WTC11 (cell line): ENCODE data around the gene SLC2A9. TPM values are rescaled to one million over a fixed set of nuclear protein-coding genes. Genes with fewer than 3 reads are reported as not detected.

Source experiments
- ATAC-seq: fragments of 200-7000 bp; cut with Tn5 transposase; 2 replicates; pipeline ENCODE4 v1.10.0; 2021; ENCODE audit warnings: mild to moderate bottlenecking, moderate library complexity
- CTCF ChIA-PET: fragments of 300-600 bp; sonication (Branson Sonifier 250); formaldehyde crosslinking; loops from one replicate; lab custom pipeline; 2021; ENCODE audit warnings: antibody characterized with exemption; lab: Charles Lee
- POLR2A ChIA-PET: fragments of 350-600 bp; sonication (Branson Sonifier 250); formaldehyde crosslinking; loops from one replicate; lab custom pipeline; 2021; ENCODE audit warnings: antibody characterized with exemption; lab: Charles Lee
- DNase-seq: peaks from one replicate; pipeline ENCODE4 v3.0.0; 2021; ENCODE audit warnings: low spot score
- H3K27ac Mint-ChIP-seq: 2 replicates; pipeline ENCODE4 v1.8.0; 2021; ENCODE audit warnings: mixed read lengths
- H3K27me3 Mint-ChIP-seq: 2 replicates; pipeline ENCODE4 v1.8.0; 2021; ENCODE audit warnings: low read depth, mild to moderate bottlenecking, moderate library complexity, mixed read lengths
- H3K36me3 Mint-ChIP-seq: 2 replicates; pipeline ENCODE4 v1.8.0; 2021; ENCODE audit warnings: mixed read lengths
- H3K4me1 Mint-ChIP-seq: 2 replicates; pipeline ENCODE4 v1.8.0; 2022; ENCODE audit warnings: mixed read lengths
- H3K4me3 Mint-ChIP-seq: 2 replicates; pipeline ENCODE4 v1.8.0; 2021; ENCODE audit warnings: mild to moderate bottlenecking, moderate library complexity, mixed read lengths
- H3K9me3 Mint-ChIP-seq: 2 replicates; pipeline ENCODE4 v1.8.0; 2021; ENCODE audit warnings: mixed read lengths
- E2F4 ChIP-seq: sonication (generic); formaldehyde crosslinking; IDR thresholded peaks from 2 replicates; pipeline ENCODE4 v1.8.1; 2022; ENCODE audit warnings: low read depth, mild to moderate bottlenecking, moderate library complexity, missing genetic modification reagents, borderline replicate concordance
- GRHL2 ChIP-seq: fragments of 250-450 bp; sonication (Bioruptor Pico); IDR thresholded peaks from 2 replicates; pipeline ENCODE4 v1.8.0; 2022; ENCODE audit warnings: mild to moderate bottlenecking, moderate library complexity; ENCODE audit not compliant: insufficient replicate concordance, severe bottlenecking
- HMGA2 ChIP-seq: fragments of 250-450 bp; sonication (Bioruptor Pico); IDR thresholded peaks from 2 replicates; pipeline ENCODE4 v1.4.0; 2021; ENCODE audit warnings: mild to moderate bottlenecking, moderate library complexity
- NFATC4 ChIP-seq: fragments of 250-450 bp; sonication (Bioruptor Pico); IDR thresholded peaks from 2 replicates; pipeline ENCODE4 v1.9.0; 2021; ENCODE audit warnings: mild to moderate bottlenecking
- OVOL2 ChIP-seq: fragments of 250-450 bp; sonication (Bioruptor Pico); IDR thresholded peaks from 2 replicates; pipeline ENCODE4 v1.9.0; 2021; ENCODE audit warnings: mild to moderate bottlenecking, borderline replicate concordance
- RORB ChIP-seq: fragments of 250-450 bp; sonication (Bioruptor Pico); IDR thresholded peaks from 2 replicates; pipeline ENCODE4 v1.9.0; 2021; ENCODE audit warnings: mild to moderate bottlenecking
- SOX15 ChIP-seq: fragments of 250-450 bp; sonication (Bioruptor Pico); IDR thresholded peaks from 2 replicates; pipeline ENCODE4 v1.9.0; 2021; ENCODE audit warnings: mild to moderate bottlenecking
- STAT6 ChIP-seq: sonication (generic); formaldehyde crosslinking; conservative IDR thresholded peaks from 2 replicates; pipeline ENCODE4 v1.8.1; 2023; ENCODE audit warnings: mild to moderate bottlenecking, low read depth, missing genetic modification reagents, moderate library complexity
- TEAD1 ChIP-seq: sonication (generic); formaldehyde crosslinking; IDR thresholded peaks from 2 replicates; pipeline ENCODE4 v1.8.0; 2022; ENCODE audit warnings: mild to moderate bottlenecking, missing genetic modification reagents
- ZNF138 ChIP-seq: sonication (generic); formaldehyde crosslinking; conservative IDR thresholded peaks from 2 replicates; pipeline ENCODE4 v1.8.1; 2022; ENCODE audit warnings: mild to moderate bottlenecking, moderate library complexity, missing genetic modification reagents
- ZNF219 ChIP-seq: sonication (generic); formaldehyde crosslinking; IDR thresholded peaks from 2 replicates; pipeline ENCODE4 v1.8.0; 2023; ENCODE audit warnings: missing genetic modification reagents, mild to moderate bottlenecking, borderline replicate concordance
- ZNF263 ChIP-seq: sonication (generic); formaldehyde crosslinking; IDR thresholded peaks from 2 replicates; pipeline ENCODE4 v1.8.1; 2022; ENCODE audit warnings: low read depth, mild to moderate bottlenecking, moderate library complexity, missing genetic modification reagents
- ZNF317 ChIP-seq: sonication (generic); formaldehyde crosslinking; IDR thresholded peaks from 2 replicates; pipeline ENCODE4 v1.8.1; 2023; ENCODE audit warnings: low read depth, mild to moderate bottlenecking, moderate library complexity, missing genetic modification reagents, borderline replicate concordance
- ZNF416 ChIP-seq: fragments of 250-450 bp; sonication (Bioruptor Pico); IDR thresholded peaks from 2 replicates; pipeline ENCODE4 v1.9.0; 2021; ENCODE audit warnings: mild to moderate bottlenecking, inconsistent platforms
- ZNF532 ChIP-seq: fragments of 250-450 bp; sonication (Bioruptor Pico); IDR thresholded peaks from 2 replicates; pipeline ENCODE4 v1.9.0; 2021; ENCODE audit warnings: mild to moderate bottlenecking, borderline replicate concordance
- total RNA-seq: library from RNA; stranded (reverse); gene quantifications from 3 replicates; pipeline ENCODE4 v1.2.3, GENCODE V29; 2021
- TF ChIP-seq, protein P1 (sequence below): sonication (generic); formaldehyde crosslinking; IDR thresholded peaks from 2 replicates; pipeline ENCODE4 v1.8.1; 2023; ENCODE audit warnings: mild to moderate bottlenecking, missing genetic modification reagents
- TF ChIP-seq, protein P2 (sequence below): sonication (generic); formaldehyde crosslinking; IDR thresholded peaks from 2 replicates; pipeline ENCODE4 v1.8.1; 2022; ENCODE audit warnings: mild to moderate bottlenecking, moderate library complexity, missing genetic modification reagents
- TF ChIP-seq, protein P3 (sequence below): sonication (generic); formaldehyde crosslinking; IDR thresholded peaks from 2 replicates; pipeline ENCODE4 v1.8.1; 2023; ENCODE audit warnings: mild to moderate bottlenecking, missing genetic modification reagents

The SLC2A9 gene
- total RNA-seq, 1 experiment from 2014 or later = not detected

DNA sequence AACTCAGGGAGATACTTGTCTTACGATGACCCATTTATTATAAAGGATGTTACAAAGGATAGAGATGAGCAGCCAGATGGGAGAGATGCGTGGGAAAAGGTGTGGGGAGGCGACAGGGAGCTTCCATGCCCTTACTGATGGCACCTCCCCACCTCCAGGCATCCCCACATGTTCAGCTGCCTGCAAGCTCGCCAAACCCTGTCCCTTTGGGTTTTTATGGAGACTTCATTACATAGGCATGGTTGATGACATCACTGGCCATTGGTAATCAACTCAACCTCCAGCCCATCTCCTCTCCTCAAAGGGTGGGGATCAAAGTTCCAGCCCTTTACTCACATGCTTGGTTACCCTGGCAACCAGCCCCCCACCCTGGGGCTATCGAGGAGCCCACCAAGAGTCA is 29.4 kb upstream of the SLC2A9 start:
- Mint-ChIP-seq H3K4me1 (peaks cover 24% of the 10 kb centered on the region), H3K27me3 (no peaks in the 10 kb centered on the region; the same call in 1 of the 2 replicates), H3K27ac (no peak overlapping the region), H3K4me3 (no peak overlapping the region), H3K36me3 (no peaks in the 10 kb centered on the region), H3K9me3 (peaks cover 15% of the 10 kb centered on the region)
- no peak; the same call in 1 of the 2 replicates for ATAC-seq
- ChIA-PET POLR2A (no interaction called here), CTCF (interaction anchor here (0.6 to 1.9 kb wide), 4 partner anchors 12 to 158 kb away, joined by 4 read pairs; no protein-coding TSS in a partner anchor)
- no peak for DNase-seq
- TF ChIP-seq STAT6 (CRISPR knock-in tag) (no peak), E2F4 (CRISPR knock-in tag) (no peak), ZNF317 (CRISPR knock-in tag) (no peak), NFATC4 (CRISPR knock-in tag) (no peak), ZNF219 (no peak), SOX15 (CRISPR knock-in tag) (no peak), RORB (CRISPR knock-in tag) (no peak), ZNF416 (no peak), ZNF263 (CRISPR knock-in tag) (no peak), HMGA2 (CRISPR knock-in tag) (no peak), TEAD1 (CRISPR knock-in tag) (no peak), ZNF532 (CRISPR knock-in tag) (no peak), GRHL2 (CRISPR knock-in tag) (no peak), OVOL2 (CRISPR knock-in tag) (no peak), ZNF138 (CRISPR knock-in tag) (no peak)
- TF ChIP-seq, protein P1, sequence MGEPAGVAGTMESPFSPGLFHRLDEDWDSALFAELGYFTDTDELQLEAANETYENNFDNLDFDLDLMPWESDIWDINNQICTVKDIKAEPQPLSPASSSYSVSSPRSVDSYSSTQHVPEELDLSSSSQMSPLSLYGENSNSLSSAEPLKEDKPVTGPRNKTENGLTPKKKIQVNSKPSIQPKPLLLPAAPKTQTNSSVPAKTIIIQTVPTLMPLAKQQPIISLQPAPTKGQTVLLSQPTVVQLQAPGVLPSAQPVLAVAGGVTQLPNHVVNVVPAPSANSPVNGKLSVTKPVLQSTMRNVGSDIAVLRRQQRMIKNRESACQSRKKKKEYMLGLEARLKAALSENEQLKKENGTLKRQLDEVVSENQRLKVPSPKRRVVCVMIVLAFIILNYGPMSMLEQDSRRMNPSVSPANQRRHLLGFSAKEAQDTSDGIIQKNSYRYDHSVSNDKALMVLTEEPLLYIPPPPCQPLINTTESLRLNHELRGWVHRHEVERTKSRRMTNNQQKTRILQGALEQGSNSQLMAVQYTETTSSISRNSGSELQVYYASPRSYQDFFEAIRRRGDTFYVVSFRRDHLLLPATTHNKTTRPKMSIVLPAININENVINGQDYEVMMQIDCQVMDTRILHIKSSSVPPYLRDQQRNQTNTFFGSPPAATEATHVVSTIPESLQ (CRISPR knock-in tag) = no peak
- TF ChIP-seq, protein P2, sequence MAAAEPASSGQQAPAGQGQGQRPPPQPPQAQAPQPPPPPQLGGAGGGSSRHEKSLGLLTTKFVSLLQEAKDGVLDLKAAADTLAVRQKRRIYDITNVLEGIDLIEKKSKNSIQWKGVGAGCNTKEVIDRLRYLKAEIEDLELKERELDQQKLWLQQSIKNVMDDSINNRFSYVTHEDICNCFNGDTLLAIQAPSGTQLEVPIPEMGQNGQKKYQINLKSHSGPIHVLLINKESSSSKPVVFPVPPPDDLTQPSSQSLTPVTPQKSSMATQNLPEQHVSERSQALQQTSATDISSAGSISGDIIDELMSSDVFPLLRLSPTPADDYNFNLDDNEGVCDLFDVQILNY (CRISPR knock-in tag) = no peak
- TF ChIP-seq, protein P3, sequence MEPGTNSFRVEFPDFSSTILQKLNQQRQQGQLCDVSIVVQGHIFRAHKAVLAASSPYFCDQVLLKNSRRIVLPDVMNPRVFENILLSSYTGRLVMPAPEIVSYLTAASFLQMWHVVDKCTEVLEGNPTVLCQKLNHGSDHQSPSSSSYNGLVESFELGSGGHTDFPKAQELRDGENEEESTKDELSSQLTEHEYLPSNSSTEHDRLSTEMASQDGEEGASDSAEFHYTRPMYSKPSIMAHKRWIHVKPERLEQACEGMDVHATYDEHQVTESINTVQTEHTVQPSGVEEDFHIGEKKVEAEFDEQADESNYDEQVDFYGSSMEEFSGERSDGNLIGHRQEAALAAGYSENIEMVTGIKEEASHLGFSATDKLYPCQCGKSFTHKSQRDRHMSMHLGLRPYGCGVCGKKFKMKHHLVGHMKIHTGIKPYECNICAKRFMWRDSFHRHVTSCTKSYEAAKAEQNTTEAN (CRISPR knock-in tag) = no peak
